ENCODE results near the gene PPP3R1. TPM values are rescaled to one million over a fixed set of nuclear protein-coding genes. Genes with fewer than 3 reads are reported as not detected.

PPP3R1 gene
- total RNA-seq, 4 donors from 2014 or later: 19.3 to 28.0 (median 25.7) TPM

GRCh38 chr2:68222287-68222686, 30.0 kb downstream of the PPP3R1 start:
- H3K27me3 ChIP-seq: no peaks in the 10 kb centered on the region
- no peak overlapping the region for H3K4me3 ChIP-seq
- H3K9me3 ChIP-seq: no peaks in the 10 kb centered on the region
- peaks cover 45 to 76% (median 73%) of the 10 kb centered on the region in 4 donors for H3K4me1 ChIP-seq
- no peak for DNase-seq (ENCODE audit: extremely low spot score)
- WGBS: 82% methylated on average over 1 of the region's 1 CpG
- TF ChIP-seq EP300 (IDR thresholded peaks at IDR 0.05) (no peak), POLR2AphosphoS5 (IDR thresholded peaks at IDR 0.05) (no peak), POLR2A (IDR thresholded peaks at IDR 0.05; ENCODE audit: low read depth) (no peak), CTCF (IDR thresholded peaks at IDR 0.05) (no peak)
- no peaks in the 10 kb centered on the region for H3K36me3 ChIP-seq
- no peak overlapping the region for H3K27ac ChIP-seq (replicated peaks in 1 of 4)
- intact Hi-C loops (cut with DNase I): no loop called here

GRCh38 chr2:68218343-68218901, 33.9 kb downstream of the PPP3R1 start:
- 27% methylated on average over 1 of the region's 1 CpG for WGBS
- TF ChIP-seq POLR2AphosphoS5 (IDR thresholded peaks at IDR 0.05) (no peak), POLR2A (IDR thresholded peaks at IDR 0.05; ENCODE audit: low read depth) (no peak), CTCF (IDR thresholded peaks at IDR 0.05) (no peak), EP300 (IDR thresholded peaks at IDR 0.05) (no peak)
- no peak overlapping the region for H3K27ac ChIP-seq (replicated peaks in 1 of 4)
- peaks cover 0 to 6% (median 2%) of the 10 kb centered on the region in 4 donors for H3K36me3 ChIP-seq
- DNase-seq (ENCODE audit: extremely low spot score): no peak
- H3K27me3 ChIP-seq: no peaks in the 10 kb centered on the region
- H3K9me3 ChIP-seq: no peaks in the 10 kb centered on the region
- H3K4me1 ChIP-seq: peaks cover 38 to 71% (median 58%) of the 10 kb centered on the region in 4 donors
- intact Hi-C loops (cut with DNase I): no loop called here
- no peak overlapping the region for H3K4me3 ChIP-seq

GRCh38 chr2:68217729-68218128, 34.6 kb downstream of the PPP3R1 start:
- peaks cover 35 to 67% (median 55%) of the 10 kb centered on the region in 4 donors for H3K4me1 ChIP-seq
- peaks cover 0 to 6% (median 2%) of the 10 kb centered on the region in 4 donors for H3K36me3 ChIP-seq
- no peak overlapping the region for H3K4me3 ChIP-seq
- intact Hi-C loops (cut with DNase I): no loop called here
- no peak overlapping the region for H3K27ac ChIP-seq (replicated peaks in 1 of 4)
- no peaks in the 10 kb centered on the region for H3K9me3 ChIP-seq
- no peak for TF ChIP-seq CTCF (IDR thresholded peaks at IDR 0.05)
- TF ChIP-seq EP300 (IDR thresholded peaks at IDR 0.05): no peak
- no peak for TF ChIP-seq POLR2A (IDR thresholded peaks at IDR 0.05; ENCODE audit: low read depth)
- WGBS: 58% methylated on average over 3 of the region's 3 CpGs
- no peak for DNase-seq (ENCODE audit: extremely low spot score)
- no peaks in the 10 kb centered on the region for H3K27me3 ChIP-seq

- WGBS: 53% methylated on average over 2 of the region's 2 CpGs
- intact Hi-C loops (cut with DNase I): no loop called here
- H3K4me3 ChIP-seq: no peak overlapping the region
- no peak for TF ChIP-seq POLR2AphosphoS5 (IDR thresholded peaks at IDR 0.05)
- no peak for TF ChIP-seq EP300 (IDR thresholded peaks at IDR 0.05)
- no peak for TF ChIP-seq POLR2A (IDR thresholded peaks at IDR 0.05; ENCODE audit: low read depth)
- TF ChIP-seq CTCF (IDR thresholded peaks at IDR 0.05): no peak
- DNase-seq (ENCODE audit: extremely low spot score): no peak
- H3K36me3 ChIP-seq: peaks cover 0 to 12% (median 5%) of the 10 kb centered on the region in 4 donors
- H3K27ac ChIP-seq (replicated peaks in 1 of 4): no peak overlapping the region
- H3K9me3 ChIP-seq: no peaks in the 10 kb centered on the region
- H3K4me1 ChIP-seq: peaks cover 35 to 64% (median 56%) of the 10 kb centered on the region in 4 donors
- H3K27me3 ChIP-seq: no peaks in the 10 kb centered on the region
Observed at GRCh38 chr2:68216454-68217310, 35.6 kb downstream of the PPP3R1 start.

Data from esophagus muscularis mucosa (tissue), 4 donors.